Measurements from ENCODE around the gene AGPAT2.

AGPAT2 gene

GRCh38 chr9:136686794-136687711 is at the start of gene AGPAT2:
AGPAT2 (minus strand) TSS chr9:136687457; CDS start chr9:136687357, 100 bp downstream.
- no peak for TF ChIP-seq CTCF (IDR thresholded peaks at IDR 0.05; ENCODE audit: low read depth, low read length, missing control alignments)
- DNase-seq (ENCODE audit: extremely low read depth, low read depth) = no peak
- H3K4me3 ChIP-seq (replicated peaks; ENCODE audit: low read depth, low read length) = peak within 1 kb of the TSS; percentile 75

- H3K4me3 ChIP-seq (replicated peaks; ENCODE audit: low read depth, low read length) = no peak overlapping the region
- TF ChIP-seq CTCF (IDR thresholded peaks at IDR 0.05; ENCODE audit: low read depth, low read length, missing control alignments) = no peak
- DNase-seq (ENCODE audit: extremely low read depth, low read depth) = no peak
Observed at GRCh38 chr9:136735812-136736480, 48.7 kb upstream of the AGPAT2 start.

GRCh38 chr9:136734837-136735496 is 47.7 kb upstream of the AGPAT2 start:
- H3K4me3 ChIP-seq (replicated peaks; ENCODE audit: low read depth, low read length) = no peak overlapping the region
- DNase-seq (ENCODE audit: extremely low read depth, low read depth) = no peak
- TF ChIP-seq CTCF (IDR thresholded peaks at IDR 0.05; ENCODE audit: low read depth, low read length, missing control alignments) = no peak

GRCh38 chr9:136733611-136734010 is 46.4 kb upstream of the AGPAT2 start:
- DNase-seq (ENCODE audit: extremely low read depth, low read depth) = no peak
- no peak for TF ChIP-seq CTCF (IDR thresholded peaks at IDR 0.05; ENCODE audit: low read depth, low read length, missing control alignments)
- no peak overlapping the region for H3K4me3 ChIP-seq (replicated peaks; ENCODE audit: low read depth, low read length)

GRCh38 chr9:136732444-136733178 is 45.4 kb upstream of the AGPAT2 start:
- no peak overlapping the region for H3K4me3 ChIP-seq (replicated peaks; ENCODE audit: low read depth, low read length)
- TF ChIP-seq CTCF (IDR thresholded peaks at IDR 0.05; ENCODE audit: low read depth, low read length, missing control alignments) = no peak
- no peak for DNase-seq (ENCODE audit: extremely low read depth, low read depth)

GRCh38 chr9:136729926-136730325 is 42.7 kb upstream of the AGPAT2 start:
- no peak for TF ChIP-seq CTCF (IDR thresholded peaks at IDR 0.05; ENCODE audit: low read depth, low read length, missing control alignments)
- peak overlapping the region; percentile 97 for H3K4me3 ChIP-seq (replicated peaks; ENCODE audit: low read depth, low read length)
- DNase-seq (ENCODE audit: extremely low read depth, low read depth) = no peak

Measured in HFF-Myc (cell line).